OCI-LY3 (cell line): ENCODE measurements around the gene DENND5A.

Experiments used
- CTCF ChIP-seq: fragments of 200-600, 300-600 bp; sonication (generic); IDR thresholded peaks from 2 replicates; pipeline ENCODE4 v1.5.1; 2014; ENCODE audit warnings: antibody characterized with exemption, low read length, low read depth
- EZH2phosphoT487 ChIP-seq: fragments of 200-600 bp; shearing (Covaris generic); IDR thresholded peaks from 2 replicates; pipeline ENCODE4 v1.6.1; 2018; ENCODE audit warnings: antibody characterized with exemption, mixed run types, low read depth

GRCh38 chr11:9247863-9248262, 17.3 kb downstream of the DENND5A start:
- TF ChIP-seq CTCF = no peak
- no peak for TF ChIP-seq EZH2phosphoT487
